ENCODE results near the gene TNFAIP8.
"Not testable (repeated sequence)": the region's sequence is repeated elsewhere in the genome, so short reads cannot be mapped to it uniquely, and the experiment has no call there.

TNFAIP8 gene

GRCh38 chr5:119397518-119398380 is 41.9 kb downstream of the TNFAIP8 start:
- DNase-seq, result peak in 1 of 2 donors; percentile 25

- DNase-seq, result no peak
These were observed 43.1 kb downstream of the TNFAIP8 start for GRCh38 chr5:119398727-119399466.

- DNase-seq, result no peak
These were observed 44.4 kb downstream of the TNFAIP8 start for GRCh38 chr5:119400245-119400644.

GRCh38 chr5:119402081-119402480 is 46.3 kb downstream of the TNFAIP8 start:
- DNase-seq, result no peak

GRCh38 chr5:119402555-119402954 is 46.7 kb downstream of the TNFAIP8 start:
- no peak for DNase-seq

GRCh38 chr5:119404033-119404432 is 48.2 kb downstream of the TNFAIP8 start:
- DNase-seq, result no peak

- DNase-seq, result no peak
These were observed 49.6 kb downstream of the TNFAIP8 start for GRCh38 chr5:119405419-119405818.

- DNase-seq, result no peak
These were observed 50.8 kb downstream of the TNFAIP8 start for GRCh38 chr5:119406551-119407110.

- DNase-seq, result peak in 1 of 2 donors; percentile 33
These were observed 53.5 kb downstream of the TNFAIP8 start for GRCh38 chr5:119409235-119409815.

GRCh38 chr5:119410448-119411159 is 54.8 kb downstream of the TNFAIP8 start:
- no peak for DNase-seq

- DNase-seq, result peak; percentile 74 to 84
These were observed 55.8 kb downstream of the TNFAIP8 start for GRCh38 chr5:119411361-119412278.

GRCh38 chr5:119412279-119413227 is 56.7 kb downstream of the TNFAIP8 start:
- DNase-seq, result no peak

- peak in 1 of 2 donors; percentile 46 for DNase-seq
These were observed 58.4 kb downstream of the TNFAIP8 start for GRCh38 chr5:119414124-119414734.

GRCh38 chr5:119417891-119418605 is 62.2 kb downstream of the TNFAIP8 start:
- no peak for DNase-seq

GRCh38 chr5:119418606-119419100 is 62.8 kb downstream of the TNFAIP8 start:
- peak in 1 of 2 donors; percentile 9 for DNase-seq

- no peak for DNase-seq
These were observed 64.3 kb downstream of the TNFAIP8 start for GRCh38 chr5:119420169-119420568.

- DNase-seq, result no peak
These were observed 70.2 kb downstream of the TNFAIP8 start for GRCh38 chr5:119426057-119426456.

- DNase-seq, result no peak
These were observed 71.2 kb downstream of the TNFAIP8 start for GRCh38 chr5:119427060-119427459.

- DNase-seq, result not testable (repeated sequence)
These were observed 71.8 kb downstream of the TNFAIP8 start for GRCh38 chr5:119427596-119427995.

All from CD4-positive, alpha-beta T cell treated with Interferon alpha-2 for 1 hour (primary cell).